AG04449 (cell line): ENCODE results near the gene LHX5.

Source experiments
- CTCF ChIA-PET: fragments of 350-600 bp; formaldehyde crosslinking; extraction: SDS; loops from one replicate; lab custom pipeline; 2021; ENCODE audit warnings: antibody characterized with exemption; lab: Yijun Ruan, JAX
- POLR2A ChIA-PET: fragments of 400-600, 350-600 bp; formaldehyde crosslinking; extraction: SDS; loops from one replicate; lab custom pipeline; 2020; ENCODE audit warnings: antibody characterized with exemption, inconsistent platforms; lab: Yijun Ruan, JAX
- DNase-seq: peaks from one replicate; pipeline ENCODE4 v3.0.0-alpha.2; 2010; ENCODE audit warnings: low read depth, low spot score
- H3K4me3 ChIP-seq: 2 replicates; pipeline ENCODE4 v1.5.1; 2011; ENCODE audit warnings: low read depth, mild to moderate bottlenecking, control low read depth, low read length
- TF ChIP-seq, protein P1 (sequence below): IDR thresholded peaks from one replicate; pipeline ENCODE4 v1.5.1; 2011; ENCODE audit warnings: mild to moderate bottlenecking, moderate library complexity, low read length, control low read depth, inconsistent platforms; ENCODE audit not compliant: insufficient read depth; ENCODE audit errors: missing control alignments

LHX5 gene

DNA sequence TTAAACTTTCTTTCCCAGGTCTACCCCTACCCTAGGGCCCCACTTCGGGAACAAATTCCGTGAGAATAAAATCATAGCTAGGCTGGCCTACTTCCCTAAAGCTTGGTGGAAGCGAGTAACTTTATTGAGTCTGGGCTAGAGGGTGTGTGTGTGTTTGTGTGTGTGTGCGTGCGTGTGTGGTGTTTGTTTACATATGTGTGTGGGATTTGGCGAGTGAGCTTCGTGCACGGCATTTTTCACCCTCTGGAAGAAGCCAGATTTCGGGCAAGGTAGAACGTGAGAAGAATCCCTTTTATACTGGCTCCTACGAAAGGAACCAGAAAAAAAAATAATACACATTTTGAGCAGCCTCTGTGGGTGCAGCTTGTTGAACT is 7.5 kb upstream of the LHX5 start:
- ChIA-PET CTCF (no interaction called here), POLR2A (no interaction called here)
- H3K4me3 ChIP-seq = no peak overlapping the region
- TF ChIP-seq, protein P1, sequence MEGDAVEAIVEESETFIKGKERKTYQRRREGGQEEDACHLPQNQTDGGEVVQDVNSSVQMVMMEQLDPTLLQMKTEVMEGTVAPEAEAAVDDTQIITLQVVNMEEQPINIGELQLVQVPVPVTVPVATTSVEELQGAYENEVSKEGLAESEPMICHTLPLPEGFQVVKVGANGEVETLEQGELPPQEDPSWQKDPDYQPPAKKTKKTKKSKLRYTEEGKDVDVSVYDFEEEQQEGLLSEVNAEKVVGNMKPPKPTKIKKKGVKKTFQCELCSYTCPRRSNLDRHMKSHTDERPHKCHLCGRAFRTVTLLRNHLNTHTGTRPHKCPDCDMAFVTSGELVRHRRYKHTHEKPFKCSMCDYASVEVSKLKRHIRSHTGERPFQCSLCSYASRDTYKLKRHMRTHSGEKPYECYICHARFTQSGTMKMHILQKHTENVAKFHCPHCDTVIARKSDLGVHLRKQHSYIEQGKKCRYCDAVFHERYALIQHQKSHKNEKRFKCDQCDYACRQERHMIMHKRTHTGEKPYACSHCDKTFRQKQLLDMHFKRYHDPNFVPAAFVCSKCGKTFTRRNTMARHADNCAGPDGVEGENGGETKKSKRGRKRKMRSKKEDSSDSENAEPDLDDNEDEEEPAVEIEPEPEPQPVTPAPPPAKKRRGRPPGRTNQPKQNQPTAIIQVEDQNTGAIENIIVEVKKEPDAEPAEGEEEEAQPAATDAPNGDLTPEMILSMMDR = no peak
- no peak for DNase-seq

DNA sequence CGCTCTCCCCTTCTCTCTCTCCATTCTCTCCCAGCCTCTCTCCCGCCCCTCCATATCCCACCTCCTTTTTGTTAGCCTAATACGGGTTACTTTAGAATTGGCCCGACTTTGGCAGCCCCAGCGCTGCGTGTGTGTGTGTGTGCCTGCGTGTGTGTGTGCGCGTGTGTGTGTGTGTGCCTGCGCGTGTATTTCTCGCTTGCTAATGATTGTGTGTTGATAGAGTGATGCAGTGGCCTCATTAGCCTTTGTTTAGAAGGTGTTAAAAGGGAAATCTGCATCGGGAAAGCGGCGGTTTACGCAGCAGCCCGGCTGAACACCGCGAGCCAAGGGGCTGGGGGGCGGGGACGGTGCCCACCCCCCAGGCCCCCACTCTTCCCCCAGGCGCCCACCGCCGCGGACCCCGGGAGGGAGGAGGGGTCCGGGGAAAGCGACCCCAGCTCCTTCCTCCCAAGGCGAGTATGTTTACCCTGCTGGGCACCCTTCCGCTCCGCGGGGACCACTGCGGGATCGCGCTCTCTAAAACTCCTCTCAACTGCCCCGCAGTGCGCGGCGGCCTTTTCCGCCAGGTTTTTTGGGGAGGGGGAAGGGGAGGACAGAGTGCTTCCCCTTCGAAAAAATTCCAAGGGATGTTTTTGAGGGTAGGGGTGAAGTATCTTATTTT is 6.8 kb upstream of the LHX5 start:
- ChIA-PET POLR2A (interaction anchor here (1.0 kb wide), 1 partner anchor 397 kb away, joined by 3 read pairs; no protein-coding TSS in a partner anchor), CTCF (no interaction called here)
- TF ChIP-seq, protein P1 = no peak
- H3K4me3 ChIP-seq = no peak overlapping the region
- DNase-seq = no peak

DNA sequence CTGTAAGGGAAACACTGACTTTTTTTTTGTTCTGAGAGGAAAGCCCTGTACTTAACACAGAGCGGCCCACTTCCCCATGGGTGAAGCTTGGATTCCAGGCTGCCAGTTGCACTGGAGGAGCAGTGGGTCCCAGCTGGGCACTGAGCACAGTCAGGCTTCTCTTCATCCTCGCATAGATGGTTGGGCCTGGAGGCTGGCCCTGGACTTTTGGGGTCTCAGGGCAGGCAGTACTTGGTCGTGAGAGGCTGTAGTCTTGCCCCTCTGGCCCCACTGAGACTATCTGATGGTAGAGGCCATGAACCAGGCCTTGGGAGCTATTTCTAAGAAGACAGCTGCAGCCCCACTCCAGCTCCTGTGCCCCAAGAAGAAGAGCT is 6.2 kb upstream of the LHX5 start:
- TF ChIP-seq, protein P1 = no peak
- ChIA-PET POLR2A (interaction anchor here (1.0 kb wide), 1 partner anchor 397 kb away, joined by 3 read pairs; no protein-coding TSS in a partner anchor), CTCF (no interaction called here)
- H3K4me3 ChIP-seq = no peak overlapping the region
- DNase-seq = no peak

DNA sequence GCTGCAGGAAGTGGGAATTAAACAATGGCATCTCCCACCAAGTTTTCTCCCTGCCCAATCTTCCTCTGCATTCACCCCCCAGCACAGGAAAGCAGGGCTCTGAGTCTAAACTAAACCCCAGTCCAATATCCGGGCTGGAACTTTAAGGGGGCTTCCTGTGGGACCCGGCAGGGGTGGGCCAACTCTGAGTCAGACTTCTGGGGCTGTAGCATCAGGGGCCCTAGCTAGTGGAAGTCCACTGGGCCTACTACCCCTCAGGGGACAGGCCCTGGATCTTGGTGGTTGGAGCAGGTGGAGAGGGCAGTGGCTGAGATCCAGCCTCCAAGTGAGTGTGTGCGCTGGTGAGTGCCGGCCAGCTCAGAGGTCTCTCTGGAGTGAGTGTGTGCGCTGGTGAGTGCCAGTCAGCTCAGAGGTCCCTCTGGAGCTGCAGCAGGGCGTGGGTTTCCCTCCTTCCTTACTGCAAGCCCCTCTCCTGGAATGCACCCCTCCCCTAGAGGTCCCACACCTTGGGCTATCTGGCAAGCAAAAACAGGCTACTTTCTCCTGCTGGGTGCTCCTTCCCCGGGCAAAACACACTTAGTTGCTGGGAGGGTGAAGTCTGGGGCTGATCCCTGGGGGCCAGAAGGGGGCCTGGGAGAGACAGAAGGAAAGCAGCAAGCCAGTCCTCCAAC is 5.6 kb upstream of the LHX5 start:
- POLR2A ChIA-PET = interaction anchor here (1.0 kb wide), 1 partner anchor 398 kb away, joined by 3 read pairs; no protein-coding TSS in a partner anchor
- TF ChIP-seq, protein P1 = no peak
- DNase-seq = no peak
- H3K4me3 ChIP-seq = no peak overlapping the region
- CTCF ChIA-PET = no interaction called here

DNA sequence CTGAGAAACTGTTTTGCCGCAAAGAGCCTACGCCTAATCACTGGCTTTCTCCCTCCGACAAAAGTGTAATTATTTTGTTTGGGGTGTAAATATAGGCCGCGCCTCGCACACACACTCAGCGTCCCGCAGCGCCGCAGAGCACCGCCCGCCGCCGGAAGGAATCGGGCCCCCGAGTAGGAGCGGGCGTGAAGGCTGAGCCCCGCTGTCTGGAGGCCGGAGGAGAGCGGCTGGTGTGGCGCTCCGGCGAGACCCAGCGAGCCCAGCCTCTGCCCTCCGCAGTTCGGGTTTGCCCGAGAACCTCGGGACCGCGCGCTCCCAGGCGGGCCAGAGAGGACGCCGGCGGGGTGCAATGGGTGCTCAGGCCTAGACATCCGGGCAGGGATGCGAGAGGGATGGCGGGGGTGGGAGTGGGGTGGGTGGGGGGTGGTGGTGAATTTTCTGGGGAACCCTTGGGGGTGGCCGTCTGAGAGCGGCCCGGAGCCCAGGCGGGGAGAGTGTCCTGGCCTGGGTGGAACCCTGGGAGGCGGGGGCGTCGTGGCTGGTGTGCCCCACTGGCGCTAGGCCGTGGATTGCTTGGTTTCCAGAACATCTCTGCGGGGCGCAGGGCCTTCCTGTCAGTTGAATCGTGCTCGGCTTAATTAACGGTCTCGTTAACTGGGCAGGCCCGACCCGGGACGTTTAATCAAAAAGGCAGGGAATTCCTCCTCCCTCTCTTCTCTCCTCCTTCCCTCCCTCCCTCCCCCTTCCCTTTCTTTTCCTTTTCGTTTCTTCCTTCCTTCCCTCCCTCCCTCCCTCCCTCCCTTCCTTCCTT is 4.7 kb upstream of the LHX5 start:
- ChIA-PET POLR2A (no interaction called here), CTCF (no interaction called here)
- no peak for DNase-seq
- TF ChIP-seq, protein P1 = no peak
- H3K4me3 ChIP-seq = no peak overlapping the region
